Measurements from ENCODE around the gene HAT1. TPM values are rescaled to one million over a fixed set of nuclear protein-coding genes. Genes with fewer than 3 reads are reported as not detected.
"Not testable (repeated sequence)": the region's sequence is repeated elsewhere in the genome, so short reads cannot be mapped to it uniquely, and the experiment has no call there.

The HAT1 gene
- total RNA-seq, result 25.3 TPM

GRCh38 chr2:171922230-171923022 is at the start of gene HAT1:
Gene HAT1, plus strand, starts transcription at chr2:171922461. Its CDS starts 40 bp downstream, at chr2:171922501.
- peak; percentile 100 for ATAC-seq

GRCh38 chr2:171874517-171874916 is 47.7 kb upstream of the HAT1 start:
- ATAC-seq, result no peak

GRCh38 chr2:171874963-171875362 is 47.3 kb upstream of the HAT1 start:
- ATAC-seq, result no peak

GRCh38 chr2:171878481-171878993 is 43.7 kb upstream of the HAT1 start:
- peak; percentile 73 for ATAC-seq

- ATAC-seq, result no peak
These were observed 42.4 kb upstream of the HAT1 start for GRCh38 chr2:171879865-171880264.

GRCh38 chr2:171880774-171881173 is 41.5 kb upstream of the HAT1 start:
- ATAC-seq, result no peak

GRCh38 chr2:171882089-171882769 is 40.0 kb upstream of the HAT1 start:
- no peak for ATAC-seq

- no peak for ATAC-seq
These were observed 38.9 kb upstream of the HAT1 start for GRCh38 chr2:171883275-171883893.

GRCh38 chr2:171889333-171889732 is 32.9 kb upstream of the HAT1 start:
- no peak for ATAC-seq

GRCh38 chr2:171889808-171890207 is 32.5 kb upstream of the HAT1 start:
- ATAC-seq, result no peak

- ATAC-seq, result no peak
These were observed 29.0 kb upstream of the HAT1 start for GRCh38 chr2:171893196-171893823.

GRCh38 chr2:171893824-171894611 is 28.2 kb upstream of the HAT1 start, which contains the start of gene SLC25A12:
Gene SLC25A12, minus strand, starts transcription at chr2:171894244. Its CDS starts 30 bp downstream, at chr2:171894214.
- peak; percentile 98 for ATAC-seq

GRCh38 chr2:171894612-171894947 is 27.7 kb upstream of the HAT1 start:
- ATAC-seq, result no peak

GRCh38 chr2:171895786-171896185 is 26.5 kb upstream of the HAT1 start:
- ATAC-seq, result no peak

GRCh38 chr2:171899623-171900282 is 22.5 kb upstream of the HAT1 start:
- ATAC-seq, result not testable (repeated sequence)

GRCh38 chr2:171902840-171903420 is 19.3 kb upstream of the HAT1 start:
- no peak for ATAC-seq

- ATAC-seq, result no peak
These were observed 14.0 kb upstream of the HAT1 start for GRCh38 chr2:171908235-171908634.

GRCh38 chr2:171909266-171909665 is 13.0 kb upstream of the HAT1 start:
- ATAC-seq, result no peak

- ATAC-seq, result no peak
These were observed 11.8 kb upstream of the HAT1 start for GRCh38 chr2:171910494-171910893.

GRCh38 chr2:171913517-171913916 is 8.7 kb upstream of the HAT1 start:
- no peak for ATAC-seq

GRCh38 chr2:171919453-171919852 is 2.8 kb upstream of the HAT1 start:
- no peak for ATAC-seq
